ENCODE measurements around the gene ASCL5. TPM values are rescaled to one million over a fixed set of nuclear protein-coding genes. Genes with fewer than 3 reads are reported as not detected.

Gene ASCL5
- total RNA-seq, 1 experiment from 2014 or later, result 0.15 TPM

GRCh38 chr1:201172326-201172725, 45.3 kb upstream of the ASCL5 start:
- H3K36me3 Mint-ChIP-seq (ENCODE audit: insufficient read depth in 1 of 3, low read depth in 3 of 3), result no peaks in the 10 kb centered on the region
- H2BK15ac ChIP-seq (ENCODE audit: low read depth, low read length), result peak overlapping the region; percentile 74; the same call in 1 of the 2 replicates
- no peaks in the 10 kb centered on the region for H3K79me2 ChIP-seq (ENCODE audit: insufficient read depth, low read length)
- H3K27ac Mint-ChIP-seq, result no peak overlapping the region
- H3K9me3 ChIP-seq (ENCODE audit: control insufficient read depth, low read depth, low read length), result no peaks in the 10 kb centered on the region
- no peak overlapping the region for H2AK5ac ChIP-seq (ENCODE audit: insufficient read length, low read length)
- H3K4me3 Mint-ChIP-seq, result no peak overlapping the region
- peaks cover 29% of the 10 kb centered on the region for H3K27me3 Mint-ChIP-seq (ENCODE audit: low read depth)
- H3K23ac ChIP-seq (ENCODE audit: insufficient read length, low read depth, low read length), result no peak overlapping the region
- H4K20me1 ChIP-seq (ENCODE audit: control insufficient read depth, insufficient read depth, insufficient read length), result no peaks in the 10 kb centered on the region
- H3K4me1 Mint-ChIP-seq, result peaks cover 22 to 27% of the 10 kb centered on the region in 2 experiments
- no peak overlapping the region for H3K27ac ChIP-seq (ENCODE audit: insufficient read length, low read depth, low read length)
- H3K56ac ChIP-seq (ENCODE audit: insufficient read length, low read depth, low read length), result no peak overlapping the region
- no peaks in the 10 kb centered on the region for H3K4me1 ChIP-seq (ENCODE audit: insufficient read depth, low read length)
- no CpG with 5 or more reads among the region's 4 CpGs for WGBS (ENCODE audit: extremely low coverage, insufficient read length, low lambda C conversion rate)
- TF ChIP-seq, protein P1, sequence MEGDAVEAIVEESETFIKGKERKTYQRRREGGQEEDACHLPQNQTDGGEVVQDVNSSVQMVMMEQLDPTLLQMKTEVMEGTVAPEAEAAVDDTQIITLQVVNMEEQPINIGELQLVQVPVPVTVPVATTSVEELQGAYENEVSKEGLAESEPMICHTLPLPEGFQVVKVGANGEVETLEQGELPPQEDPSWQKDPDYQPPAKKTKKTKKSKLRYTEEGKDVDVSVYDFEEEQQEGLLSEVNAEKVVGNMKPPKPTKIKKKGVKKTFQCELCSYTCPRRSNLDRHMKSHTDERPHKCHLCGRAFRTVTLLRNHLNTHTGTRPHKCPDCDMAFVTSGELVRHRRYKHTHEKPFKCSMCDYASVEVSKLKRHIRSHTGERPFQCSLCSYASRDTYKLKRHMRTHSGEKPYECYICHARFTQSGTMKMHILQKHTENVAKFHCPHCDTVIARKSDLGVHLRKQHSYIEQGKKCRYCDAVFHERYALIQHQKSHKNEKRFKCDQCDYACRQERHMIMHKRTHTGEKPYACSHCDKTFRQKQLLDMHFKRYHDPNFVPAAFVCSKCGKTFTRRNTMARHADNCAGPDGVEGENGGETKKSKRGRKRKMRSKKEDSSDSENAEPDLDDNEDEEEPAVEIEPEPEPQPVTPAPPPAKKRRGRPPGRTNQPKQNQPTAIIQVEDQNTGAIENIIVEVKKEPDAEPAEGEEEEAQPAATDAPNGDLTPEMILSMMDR (conservative IDR thresholded peaks at IDR 0.05), result no peak
- H4K5ac ChIP-seq (ENCODE audit: insufficient read length, low read depth, low read length), result no peak overlapping the region
- no peaks in the 10 kb centered on the region for H3K79me1 ChIP-seq (ENCODE audit: insufficient read depth, low read depth, low read length, poor library complexity, severe bottlenecking)
- H4K8ac ChIP-seq (replicated peaks; ENCODE audit: insufficient read length, low read depth, low read length), result no peak overlapping the region
- H3K9me3 Mint-ChIP-seq, result no peaks in the 10 kb centered on the region; a peak in 1 of 5 replicates
- no peak overlapping the region for H3K14ac ChIP-seq (ENCODE audit: insufficient read depth, low read length)
- no peak overlapping the region for H2BK120ac ChIP-seq (ENCODE audit: low read depth, low read length, poor library complexity, severe bottlenecking)
- no peak overlapping the region for H2BK20ac ChIP-seq (ENCODE audit: low read depth, low read length, poor library complexity, severe bottlenecking)
- H3K27me3 ChIP-seq (ENCODE audit: insufficient read depth, low read length), result no peaks in the 10 kb centered on the region
- no peak overlapping the region for H2AFZ ChIP-seq (ENCODE audit: low read length)
- no peak overlapping the region for H2BK12ac ChIP-seq (ENCODE audit: insufficient read length, low read depth, low read length)
- no peak overlapping the region for H3K4me2 ChIP-seq (ENCODE audit: insufficient read depth, insufficient read length, low read length)
- no peak overlapping the region for H2BK5ac ChIP-seq (ENCODE audit: insufficient read length, low read length)
- no peak overlapping the region for H3K4ac ChIP-seq (ENCODE audit: low read depth, low read length)
- H3T11ph ChIP-seq (ENCODE audit: low read length), result no peak overlapping the region
- H3K18ac ChIP-seq (ENCODE audit: insufficient read length, low read depth, low read length), result no peak overlapping the region
- DNase-seq, result no peak
- H3K23me2 ChIP-seq (ENCODE audit: insufficient read length, low read depth, low read length, poor library complexity, severe bottlenecking), result peaks cover 8% of the 10 kb centered on the region
- H4K91ac ChIP-seq (ENCODE audit: insufficient read length, low read depth, low read length), result no peak overlapping the region
- H3K9ac ChIP-seq (ENCODE audit: extremely low read depth, insufficient read length, low read length), result no peak overlapping the region
